Fibroblast of lung (primary cell): Measurements from ENCODE around the gene GSTM3.

Experiments used
- CTCF ChIP-seq, 2 donors: IDR thresholded peaks in 1 of 2; conservative IDR thresholded peaks in 1 of 2; 1 replicate in 1 of 2; 2 replicates in 1 of 2; pipeline ENCODE4 v1.5.1; 2011 to 2012; ENCODE audit warnings: low read length in 2 of 2, control low read depth in 1 of 2, inconsistent platforms in 1 of 2, low read depth in 1 of 2, mild to moderate bottlenecking in 1 of 2
- EZH2 ChIP-seq: IDR thresholded peaks from 2 replicates; pipeline ENCODE4 v1.5.1; 2012; ENCODE audit warnings: low read length, control low read depth, mild to moderate bottlenecking; ENCODE audit errors: missing control alignments

GRCh38 chr1:109714661-109715372 lies 26.0 kb downstream of the GSTM3 start:
- TF ChIP-seq EZH2 (no peak), CTCF (conservative IDR thresholded peaks at IDR 0.05 in 1 of 2, IDR thresholded peaks at IDR 0.05 in 1 of 2; ENCODE audit: low read depth in 1 of 2, low read length in 2 of 2) (no peak)
